ENCODE data around the gene DNAJC10.

DNA sequence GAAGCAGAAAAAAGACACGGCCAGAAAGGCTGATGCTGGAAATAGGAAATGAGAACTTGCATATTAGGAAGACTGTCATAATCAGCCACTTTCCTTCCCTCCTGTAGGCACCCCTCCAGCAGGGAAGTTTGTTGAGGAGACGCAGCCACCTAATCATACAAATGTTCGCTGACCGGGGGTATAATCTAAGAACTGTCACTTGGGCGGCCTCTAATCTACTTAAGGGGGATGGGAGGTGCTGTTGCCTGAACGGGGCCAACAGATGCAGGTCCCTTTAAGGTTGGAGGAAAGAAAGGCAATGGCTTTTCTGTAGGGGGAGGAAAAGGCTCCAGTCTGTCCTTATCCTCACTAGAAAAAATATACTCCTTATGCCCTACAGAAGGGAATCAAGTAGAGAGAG, 50.6 kb downstream of the DNAJC10 start:
- TF ChIP-seq, protein P1, sequence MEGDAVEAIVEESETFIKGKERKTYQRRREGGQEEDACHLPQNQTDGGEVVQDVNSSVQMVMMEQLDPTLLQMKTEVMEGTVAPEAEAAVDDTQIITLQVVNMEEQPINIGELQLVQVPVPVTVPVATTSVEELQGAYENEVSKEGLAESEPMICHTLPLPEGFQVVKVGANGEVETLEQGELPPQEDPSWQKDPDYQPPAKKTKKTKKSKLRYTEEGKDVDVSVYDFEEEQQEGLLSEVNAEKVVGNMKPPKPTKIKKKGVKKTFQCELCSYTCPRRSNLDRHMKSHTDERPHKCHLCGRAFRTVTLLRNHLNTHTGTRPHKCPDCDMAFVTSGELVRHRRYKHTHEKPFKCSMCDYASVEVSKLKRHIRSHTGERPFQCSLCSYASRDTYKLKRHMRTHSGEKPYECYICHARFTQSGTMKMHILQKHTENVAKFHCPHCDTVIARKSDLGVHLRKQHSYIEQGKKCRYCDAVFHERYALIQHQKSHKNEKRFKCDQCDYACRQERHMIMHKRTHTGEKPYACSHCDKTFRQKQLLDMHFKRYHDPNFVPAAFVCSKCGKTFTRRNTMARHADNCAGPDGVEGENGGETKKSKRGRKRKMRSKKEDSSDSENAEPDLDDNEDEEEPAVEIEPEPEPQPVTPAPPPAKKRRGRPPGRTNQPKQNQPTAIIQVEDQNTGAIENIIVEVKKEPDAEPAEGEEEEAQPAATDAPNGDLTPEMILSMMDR (IDR thresholded peaks at IDR 0.05): no peak
- no peak for TF ChIP-seq POLR2A (IDR thresholded peaks at IDR 0.05)
